Nephron (organoid): ENCODE data around the gene TACC2.

Experiments used
- H3K27ac Mint-ChIP-seq, 3 experiments: 2 replicates each; pipeline ENCODE4 v1.8.0; 2020; ENCODE audit warnings: mixed read lengths in 3 of 3, mild to moderate bottlenecking in 2 of 3, moderate library complexity in 1 of 3
- H3K27me3 Mint-ChIP-seq: 2 replicates; pipeline ENCODE4 v1.8.0; 2021; ENCODE audit warnings: low read depth, mild to moderate bottlenecking, moderate library complexity, mixed read lengths
- H3K36me3 Mint-ChIP-seq: 2 replicates; pipeline ENCODE4 v1.8.0; 2020; ENCODE audit warnings: low read depth, mixed read lengths
- H3K4me1 Mint-ChIP-seq: 2 replicates; pipeline ENCODE4 v1.8.0; 2020; ENCODE audit warnings: mixed read lengths
- H3K4me3 Mint-ChIP-seq, 3 experiments: 2 replicates each; pipeline ENCODE4 v1.8.0; 2020; ENCODE audit warnings: mild to moderate bottlenecking in 3 of 3, mixed read lengths in 3 of 3, moderate library complexity in 2 of 3
- H3K9me3 Mint-ChIP-seq: 2 replicates; pipeline ENCODE4 v1.8.0; 2020; ENCODE audit warnings: mixed read lengths
- CTCF ChIP-seq, 3 experiments: fragments of 200-600 bp; sonication (generic); IDR thresholded peaks; one replicate each; pipeline ENCODE4 v1.5.0; 2021; ENCODE audit warnings: antibody characterized with exemption in 3 of 3; ENCODE audit not compliant: unreplicated experiment in 3 of 3

The TACC2 gene

GRCh38 chr10:122190176-122190943 lies 201.4 kb downstream of the TACC2 start:
- no peak for TF ChIP-seq CTCF (IDR thresholded peaks at IDR 0.05; ENCODE audit: unreplicated experiment in 3 of 3)
- H3K9me3 Mint-ChIP-seq, result no peaks in the 10 kb centered on the region
- H3K4me1 Mint-ChIP-seq, result peaks cover 58% of the 10 kb centered on the region
- peak overlapping the region in 2 of 3 experiments; percentile 27 to 56 for H3K27ac Mint-ChIP-seq
- no peak overlapping the region for H3K4me3 Mint-ChIP-seq
- H3K36me3 Mint-ChIP-seq, result peaks cover 5% of the 10 kb centered on the region
- H3K27me3 Mint-ChIP-seq, result peaks cover 4% of the 10 kb centered on the region

DNA sequence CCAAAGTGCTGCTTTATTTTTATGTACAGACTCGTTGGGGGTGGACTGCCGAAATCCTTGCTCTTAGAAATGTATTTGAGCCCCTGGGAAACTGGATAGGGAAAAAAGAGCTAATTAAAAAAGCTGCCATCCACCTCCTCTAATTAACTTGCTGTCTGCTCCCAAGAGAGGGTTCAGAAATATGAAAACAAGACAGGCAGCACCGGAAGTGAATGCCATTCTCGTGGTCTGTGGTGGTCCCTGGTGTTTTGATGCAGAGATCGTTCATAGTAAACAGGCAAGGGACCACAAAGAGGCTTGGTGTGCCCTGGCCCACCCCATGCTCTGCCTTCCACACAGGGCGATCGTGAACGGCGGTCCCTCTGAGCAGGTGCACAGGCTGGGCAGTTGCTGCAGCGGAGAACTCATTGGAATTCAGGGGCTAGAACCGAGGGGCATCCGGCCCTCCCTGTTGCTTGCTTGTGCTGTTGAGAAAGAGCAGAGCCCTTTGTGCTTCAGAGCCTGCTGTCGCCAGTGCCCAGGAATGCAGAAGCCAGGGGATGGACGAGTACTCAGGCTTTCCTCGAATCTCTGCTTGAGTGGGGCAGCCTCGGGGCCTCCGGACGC lies 203.1 kb downstream of the TACC2 start:
- peak overlapping the region; percentile 65 to 71 (median 71) for H3K27ac Mint-ChIP-seq
- H3K27me3 Mint-ChIP-seq, result peaks cover 4% of the 10 kb centered on the region
- H3K4me3 Mint-ChIP-seq, result peak overlapping the region in 2 of 3 experiments; percentile 0 to 16
- H3K36me3 Mint-ChIP-seq, result peaks cover 14% of the 10 kb centered on the region
- TF ChIP-seq CTCF (IDR thresholded peaks at IDR 0.05; ENCODE audit: unreplicated experiment in 3 of 3), result no peak
- H3K4me1 Mint-ChIP-seq, result peaks cover 49% of the 10 kb centered on the region
- no peaks in the 10 kb centered on the region for H3K9me3 Mint-ChIP-seq

- no peaks in the 10 kb centered on the region for H3K9me3 Mint-ChIP-seq
- no peak for TF ChIP-seq CTCF (IDR thresholded peaks at IDR 0.05; ENCODE audit: unreplicated experiment in 3 of 3)
- H3K4me3 Mint-ChIP-seq, result no peak overlapping the region
- peaks cover 22% of the 10 kb centered on the region for H3K36me3 Mint-ChIP-seq
- no peak overlapping the region for H3K27ac Mint-ChIP-seq
- H3K4me1 Mint-ChIP-seq, result peaks cover 39% of the 10 kb centered on the region
- H3K27me3 Mint-ChIP-seq, result peaks cover 4% of the 10 kb centered on the region
These were observed 205.3 kb downstream of the TACC2 start for GRCh38 chr10:122194251-122194650.

DNA sequence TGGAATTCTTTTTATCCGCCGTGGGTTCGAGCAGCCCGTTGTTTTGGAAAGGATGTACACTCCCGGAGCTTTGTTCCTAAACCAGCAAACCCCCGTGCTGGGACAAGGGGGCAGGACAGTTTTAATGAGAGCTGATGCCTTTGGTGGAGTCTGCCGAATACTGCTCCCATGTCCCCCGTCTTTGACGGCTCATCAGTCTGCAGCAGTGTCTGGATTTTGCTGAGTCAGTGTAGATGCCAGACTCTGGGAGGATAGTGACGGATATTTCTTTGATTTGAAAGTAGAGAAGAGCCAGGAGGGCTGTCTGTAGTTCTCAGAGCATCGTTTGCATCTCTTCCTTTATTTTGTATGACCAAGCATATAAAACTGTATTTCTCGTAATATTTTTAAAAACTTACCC lies 207.3 kb downstream of the TACC2 start:
- H3K27me3 Mint-ChIP-seq, result peaks cover 4% of the 10 kb centered on the region
- TF ChIP-seq CTCF (IDR thresholded peaks at IDR 0.05; ENCODE audit: unreplicated experiment in 3 of 3), result no peak
- H3K27ac Mint-ChIP-seq, result no peak overlapping the region
- H3K36me3 Mint-ChIP-seq, result peaks cover 29% of the 10 kb centered on the region
- H3K9me3 Mint-ChIP-seq, result no peaks in the 10 kb centered on the region
- H3K4me1 Mint-ChIP-seq, result peaks cover 22% of the 10 kb centered on the region
- no peak overlapping the region for H3K4me3 Mint-ChIP-seq

GRCh38 chr10:122197611-122198222 lies 208.8 kb downstream of the TACC2 start:
- Mint-ChIP-seq H3K4me1 (peaks cover 7% of the 10 kb centered on the region), H3K27ac (no peak overlapping the region), H3K36me3 (peaks cover 36% of the 10 kb centered on the region), H3K4me3 (no peak overlapping the region), H3K27me3 (no peaks in the 10 kb centered on the region), H3K9me3 (no peaks in the 10 kb centered on the region)
- TF ChIP-seq CTCF (IDR thresholded peaks at IDR 0.05; ENCODE audit: unreplicated experiment in 3 of 3), result no peak
